Right lobe of liver (tissue), 4 donors: Measurements from ENCODE around the gene CALHM1.

Source experiments
- POLR2A ChIP-seq: fragments of 450-650 bp; IDR thresholded peaks from one replicate; pipeline ENCODE4 v1.6.1; 2017; ENCODE audit warnings: antibody characterized with exemption, mild to moderate bottlenecking
- TF ChIP-seq, protein P1 (sequence below), 4 donors: fragments of 200-600 bp in 3 of 4; fragments of 450-650 bp in 1 of 4; IDR thresholded peaks; one replicate each; pipeline versions ENCODE4 v1.5.1 to v1.8.0; 2016 to 2022; ENCODE audit warnings: antibody characterized with exemption in 4 of 4, mild to moderate bottlenecking in 2 of 4
- donor health status: DM: no; HTN: no; CAD: no.
- donor health status: DM: no; HTN: no; CAD: no.
- donor health status: DM: no; HTN: yes; CAD: no.

DNA sequence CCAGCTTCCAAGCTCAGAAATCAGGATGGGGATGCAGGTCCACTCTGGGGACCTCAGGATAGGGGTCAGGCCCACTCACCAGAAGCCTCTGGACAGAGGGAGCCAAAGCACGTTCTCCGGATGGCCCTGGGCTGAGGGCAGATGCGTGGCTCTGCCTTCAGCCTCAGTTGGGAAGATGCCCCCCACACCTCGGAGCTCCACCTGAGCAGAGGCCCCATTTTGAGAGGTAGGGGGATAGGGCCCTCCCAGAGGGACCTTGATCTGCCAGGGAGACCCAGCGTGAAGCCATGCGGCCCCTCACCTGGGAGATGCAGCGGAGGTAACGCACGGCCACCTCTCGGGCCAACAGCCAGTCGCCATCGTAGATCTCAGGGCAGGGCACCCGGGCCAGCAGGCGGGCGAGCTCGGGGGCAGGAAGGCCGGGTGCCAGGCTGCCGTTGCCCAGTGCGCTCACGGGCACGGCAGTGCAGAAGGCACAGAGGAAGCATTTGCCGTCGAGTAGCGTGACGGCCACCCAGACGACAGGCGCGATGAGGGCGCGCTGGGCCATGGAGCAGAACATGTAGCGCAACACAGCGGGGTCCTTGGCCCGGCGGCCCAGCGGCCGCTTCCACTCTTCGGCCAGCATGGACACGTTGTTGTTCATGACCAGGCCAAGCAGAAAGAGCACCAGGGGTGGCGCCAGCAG is 660 bp downstream of the CALHM1 start:
- TF ChIP-seq POLR2A: no peak
- TF ChIP-seq, protein P1, sequence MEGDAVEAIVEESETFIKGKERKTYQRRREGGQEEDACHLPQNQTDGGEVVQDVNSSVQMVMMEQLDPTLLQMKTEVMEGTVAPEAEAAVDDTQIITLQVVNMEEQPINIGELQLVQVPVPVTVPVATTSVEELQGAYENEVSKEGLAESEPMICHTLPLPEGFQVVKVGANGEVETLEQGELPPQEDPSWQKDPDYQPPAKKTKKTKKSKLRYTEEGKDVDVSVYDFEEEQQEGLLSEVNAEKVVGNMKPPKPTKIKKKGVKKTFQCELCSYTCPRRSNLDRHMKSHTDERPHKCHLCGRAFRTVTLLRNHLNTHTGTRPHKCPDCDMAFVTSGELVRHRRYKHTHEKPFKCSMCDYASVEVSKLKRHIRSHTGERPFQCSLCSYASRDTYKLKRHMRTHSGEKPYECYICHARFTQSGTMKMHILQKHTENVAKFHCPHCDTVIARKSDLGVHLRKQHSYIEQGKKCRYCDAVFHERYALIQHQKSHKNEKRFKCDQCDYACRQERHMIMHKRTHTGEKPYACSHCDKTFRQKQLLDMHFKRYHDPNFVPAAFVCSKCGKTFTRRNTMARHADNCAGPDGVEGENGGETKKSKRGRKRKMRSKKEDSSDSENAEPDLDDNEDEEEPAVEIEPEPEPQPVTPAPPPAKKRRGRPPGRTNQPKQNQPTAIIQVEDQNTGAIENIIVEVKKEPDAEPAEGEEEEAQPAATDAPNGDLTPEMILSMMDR (IDR thresholded peaks at IDR 0.05): no peak
